PC-3 (cell line): ENCODE results near the gene PDE6A. TPM values are rescaled to one million over a fixed set of nuclear protein-coding genes. Genes with fewer than 3 reads are reported as not detected.

Source experiments
- ATAC-seq: fragments of 200-7000 bp; cut with Tn5 transposase; 2 replicates; pipeline ENCODE4 v1.9.1; 2020; ENCODE audit warnings: mild to moderate bottlenecking, moderate library complexity
- BruUV-seq: library from RNA; stranded (reverse); fragments of 400-500 nt; replicated peaks from 2 replicates; lab custom pipeline; 2021; lab: Mats Ljungman, UMichigan
- CTCF ChIA-PET: fragments of 300-600 bp; sonication (Branson Sonifier 250); formaldehyde crosslinking; loops from one replicate; lab custom pipeline; 2022; ENCODE audit warnings: antibody characterized with exemption; lab: Charles Lee
- POLR2A ChIA-PET: fragments of 300-600 bp; sonication (Branson Sonifier 250); formaldehyde crosslinking; loops from one replicate; lab custom pipeline; 2022; ENCODE audit warnings: antibody characterized with exemption; ENCODE audit not compliant: unreplicated experiment; lab: Charles Lee
- DNase-seq: peaks from one replicate; pipeline ENCODE4 v3.0.0-alpha.2; 2015
- H2AFZ ChIP-seq: fragments of 300-600 bp; sonication (generic); 2 replicates; pipeline ENCODE4 v1.6.0; 2016; ENCODE audit warnings: antibody characterized with exemption, low read length
- H3F3A ChIP-seq: fragments of 300-600 bp; sonication (generic); one replicate; pipeline ENCODE4 v1.6.0; 2017; ENCODE audit warnings: antibody characterized with exemption, low read length, control low read depth, mild to moderate bottlenecking; ENCODE audit not compliant: unreplicated experiment
- H3K27ac ChIP-seq: fragments of 300-600 bp; sonication (generic); 2 replicates; pipeline ENCODE4 v1.5.1; 2016; ENCODE audit warnings: mild to moderate bottlenecking, low read length
- H3K27me3 ChIP-seq: fragments of 300-600 bp; sonication (generic); 2 replicates; pipeline ENCODE4 v1.6.1; 2016; ENCODE audit warnings: low read length, mixed read lengths
- H3K36me3 ChIP-seq: fragments of 300-600 bp; sonication (generic); 2 replicates; pipeline ENCODE4 v1.6.1; 2016; ENCODE audit warnings: low read depth, mixed run types, low read length, mixed read lengths
- H3K4me1 ChIP-seq: fragments of 300-600 bp; sonication (generic); 2 replicates; pipeline ENCODE4 v1.5.1; 2016; ENCODE audit warnings: low read length; ENCODE audit not compliant: insufficient read depth
- H3K4me2 ChIP-seq: fragments of 300-600 bp; sonication (generic); 2 replicates; pipeline ENCODE4 v1.6.0; 2016; ENCODE audit warnings: low read length
- H3K4me3 ChIP-seq: fragments of 300-600 bp; sonication (generic); 2 replicates; pipeline ENCODE4 v1.5.1; 2016; ENCODE audit warnings: mild to moderate bottlenecking, low read length, mixed read lengths
- H3K79me2 ChIP-seq: fragments of 300-600 bp; sonication (generic); 2 replicates; pipeline ENCODE4 v1.6.1; 2017; ENCODE audit warnings: low read length, mixed read lengths
- H3K9ac ChIP-seq: fragments of 300-600 bp; sonication (generic); 2 replicates; pipeline ENCODE4 v1.6.0; 2016; ENCODE audit warnings: mild to moderate bottlenecking, low read length
- H3K9me2 ChIP-seq: fragments of 300-600 bp; sonication (generic); replicated peaks from 2 replicates; pipeline ENCODE4 v1.6.1; 2016; ENCODE audit warnings: mixed run types, low read length, mixed read lengths
- H3K9me3 ChIP-seq: fragments of 300-600 bp; sonication (generic); 2 replicates; pipeline ENCODE4 v1.6.1; 2016; ENCODE audit warnings: low read length, mixed read lengths
- H4K20me1 ChIP-seq: fragments of 300-600 bp; sonication (generic); 2 replicates; pipeline ENCODE4 v1.6.1; 2016; ENCODE audit warnings: low read length, mixed read lengths
- EZH2 ChIP-seq: fragments of 300-600 bp; sonication (generic); IDR thresholded peaks from one replicate; pipeline ENCODE4 v1.6.1; 2017; ENCODE audit warnings: antibody characterized with exemption, mild to moderate bottlenecking, low read length; ENCODE audit not compliant: unreplicated experiment
- EZH2phosphoT487 ChIP-seq: fragments of 300-600 bp; sonication (generic); IDR thresholded peaks from 2 replicates; pipeline ENCODE4 v1.6.1; 2018; ENCODE audit warnings: mild to moderate bottlenecking, antibody characterized with exemption, low read length, borderline replicate concordance
- intact Hi-C: fragments of 100-400 bp; cut with micrococcal nuclease; formaldehyde crosslinking; loops from 2 replicates; pipeline ENCODE4 v1.9.0; 2023
- total RNA-seq: library from RNA; depleted of rRNA; stranded (reverse); fragments of >200 nt; gene quantifications from 2 replicates; pipeline ENCODE4 v1.2.3, GENCODE V29; 2014
- TF ChIP-seq, protein P1 (sequence below): fragments of 300-600 bp; sonication (generic); conservative IDR thresholded peaks from 2 replicates; pipeline ENCODE4 v1.5.1; 2017; ENCODE audit warnings: antibody characterized with exemption, low read depth, mild to moderate bottlenecking, low read length

PDE6A gene
- total RNA-seq, 1 experiment from 2014 or later, result not detected

GRCh38 chr5:149940941-149941644 lies 3.5 kb downstream of the PDE6A start:
- H3K9me3 ChIP-seq, result no peaks in the 10 kb centered on the region
- H4K20me1 ChIP-seq, result no peaks in the 10 kb centered on the region
- H3K4me2 ChIP-seq, result no peak overlapping the region
- DNase-seq (peak; percentile 56), ATAC-seq (no peak; the same call in 1 of the 2 replicates)
- H3K4me1 ChIP-seq, result peaks cover 58% of the 10 kb centered on the region
- intact Hi-C loops, result no loop called here
- CTCF ChIA-PET, result no interaction called here
- H3F3A ChIP-seq, result peaks cover 19% of the 10 kb centered on the region
- H2AFZ ChIP-seq, result no peak overlapping the region
- no peaks in the 10 kb centered on the region for H3K36me3 ChIP-seq
- no peaks in the 10 kb centered on the region for H3K9me2 ChIP-seq
- no peak overlapping the region for H3K4me3 ChIP-seq
- TF ChIP-seq, protein P1, sequence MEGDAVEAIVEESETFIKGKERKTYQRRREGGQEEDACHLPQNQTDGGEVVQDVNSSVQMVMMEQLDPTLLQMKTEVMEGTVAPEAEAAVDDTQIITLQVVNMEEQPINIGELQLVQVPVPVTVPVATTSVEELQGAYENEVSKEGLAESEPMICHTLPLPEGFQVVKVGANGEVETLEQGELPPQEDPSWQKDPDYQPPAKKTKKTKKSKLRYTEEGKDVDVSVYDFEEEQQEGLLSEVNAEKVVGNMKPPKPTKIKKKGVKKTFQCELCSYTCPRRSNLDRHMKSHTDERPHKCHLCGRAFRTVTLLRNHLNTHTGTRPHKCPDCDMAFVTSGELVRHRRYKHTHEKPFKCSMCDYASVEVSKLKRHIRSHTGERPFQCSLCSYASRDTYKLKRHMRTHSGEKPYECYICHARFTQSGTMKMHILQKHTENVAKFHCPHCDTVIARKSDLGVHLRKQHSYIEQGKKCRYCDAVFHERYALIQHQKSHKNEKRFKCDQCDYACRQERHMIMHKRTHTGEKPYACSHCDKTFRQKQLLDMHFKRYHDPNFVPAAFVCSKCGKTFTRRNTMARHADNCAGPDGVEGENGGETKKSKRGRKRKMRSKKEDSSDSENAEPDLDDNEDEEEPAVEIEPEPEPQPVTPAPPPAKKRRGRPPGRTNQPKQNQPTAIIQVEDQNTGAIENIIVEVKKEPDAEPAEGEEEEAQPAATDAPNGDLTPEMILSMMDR, result no peak
- TF ChIP-seq EZH2phosphoT487, result no peak
- TF ChIP-seq EZH2, result no peak
- H3K27ac ChIP-seq, result peak overlapping the region; percentile 33
- H3K27me3 ChIP-seq, result no peaks in the 10 kb centered on the region
- BruUV-seq, result no TSS peak
- no peak overlapping the region for H3K9ac ChIP-seq
- POLR2A ChIA-PET, result no interaction called here
- H3K79me2 ChIP-seq, result no peaks in the 10 kb centered on the region

DNA sequence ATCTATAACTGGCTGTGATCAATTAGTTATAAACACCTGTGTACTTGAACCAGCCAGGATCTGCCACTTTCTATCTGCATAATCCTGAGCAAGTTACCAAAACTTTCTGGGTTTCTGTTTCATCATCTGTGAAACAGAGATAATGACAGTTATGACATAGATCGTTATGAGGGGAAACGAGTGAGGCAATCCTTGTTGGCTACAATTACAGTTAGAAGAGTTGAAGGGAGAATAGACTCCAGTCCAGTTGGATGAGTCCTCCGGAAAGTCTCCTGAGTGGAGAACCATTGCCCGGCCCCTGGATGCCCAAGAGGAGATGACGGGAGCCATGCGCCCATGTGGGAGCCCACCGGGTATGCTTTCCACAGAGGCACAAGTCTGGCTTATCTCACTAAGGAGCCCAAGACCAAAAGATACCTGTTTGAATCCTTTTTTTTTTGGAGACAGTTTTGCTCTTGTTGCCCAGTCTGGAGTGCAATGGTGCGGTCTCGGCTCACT lies 4.5 kb downstream of the PDE6A start:
- peaks cover 60% of the 10 kb centered on the region for H3K4me1 ChIP-seq
- ATAC-seq (no peak), DNase-seq (peak; percentile 42)
- H3K9me2 ChIP-seq, result no peaks in the 10 kb centered on the region
- ChIA-PET CTCF (interaction anchor here (0.6 to 1.0 kb wide), 4 partner anchors 13 to 335 kb away, joined by 4 to 16 read pairs (median 7); partner anchors contain the start of gene SLC26A2), POLR2A (no interaction called here)
- TF ChIP-seq EZH2, result no peak
- TF ChIP-seq, protein P1, result no peak
- TF ChIP-seq EZH2phosphoT487, result no peak
- H3K4me3 ChIP-seq, result peak overlapping the region; percentile 55; the same call in 1 of the 2 replicates
- H3F3A ChIP-seq, result peaks cover 19% of the 10 kb centered on the region
- no peaks in the 10 kb centered on the region for H3K79me2 ChIP-seq
- H3K27ac ChIP-seq, result peak overlapping the region; percentile 91
- no peaks in the 10 kb centered on the region for H3K27me3 ChIP-seq
- H3K4me2 ChIP-seq, result peak overlapping the region; percentile 84
- intact Hi-C loops, result no loop called here
- BruUV-seq, result no TSS peak
- no peaks in the 10 kb centered on the region for H3K36me3 ChIP-seq
- peak overlapping the region; percentile 66 for H3K9ac ChIP-seq
- no peaks in the 10 kb centered on the region for H3K9me3 ChIP-seq
- 0 out of 2 replicates have a peak overlapping the region, but pooled peaks have one; percentile 6 for H2AFZ ChIP-seq
- no peaks in the 10 kb centered on the region for H4K20me1 ChIP-seq
